Pancreas (tissue), 10 donors: ENCODE results near the gene SLMAP. TPM values are rescaled to one million over a fixed set of nuclear protein-coding genes. Genes with fewer than 3 reads are reported as not detected.
A peak's percentile ranks its signal among the peaks of the same experiment; 100 is the strongest.
"Not testable (repeated sequence)": the region's sequence is repeated elsewhere in the genome, so short reads cannot be mapped to it uniquely, and the experiment has no call there.

ENCODE experiments used
- ATAC-seq, 4 donors: fragments of 200-7000 bp; cut with Tn5 transposase; one replicate each; pipeline versions ENCODE4 v1.8.0 to v1.9.1; 2020; ENCODE audit warnings: mild to moderate bottlenecking in 4 of 4, moderate library complexity in 4 of 4
- DNase-seq, 6 donors: peaks; one replicate each; pipeline ENCODE4 v3.0.0-alpha.2; 2020
- FAIRE-seq: peaks from 2 replicates; lab custom pipeline; 2012; peaks lifted over from hg19 to GRCh38; lab: Jason Lieb, UNC
- H3K27ac ChIP-seq, 4 donors: fragments of 200-600 bp; sonication (generic); 1 replicate in 3 of 4; 2 replicates in 1 of 4; pipeline versions ENCODE4 v1.5.0 to v1.8.0; 2020
- H3K27me3 ChIP-seq, 4 donors: fragments of 200-600 bp; one replicate each; pipeline ENCODE4 v1.8.0; 2021
- H3K36me3 ChIP-seq, 3 donors: fragments of 200-600 bp; sonication (generic) in 1 of 3; one replicate each; pipeline versions ENCODE4 v1.5.0 to v1.8.0; 2020 to 2021
- H3K4me1 ChIP-seq, 3 donors: fragments of 200-600 bp; one replicate each; pipeline ENCODE4 v1.8.0; 2021
- H3K4me3 ChIP-seq, 4 donors: fragments of 200-600 bp; sonication (generic) in 2 of 4; one replicate each; pipeline versions ENCODE4 v1.5.0 to v1.8.0; 2020 to 2021
- H3K9me3 ChIP-seq, 4 donors: fragments of 200-600 bp; one replicate each; pipeline ENCODE4 v1.8.0; 2021
- WGBS, 2 donors: extraction: QIAGEN DNeasy Blood & Tissue Kit; methylation state at CpG; one replicate each; pipeline ENCODE4 v1.1.7; 2013; 5-methylcytosine and 5-hydroxymethylcytosine counted together
- intact Hi-C, 3 donors: fragments of 100-400 bp; cut with DNase I; formaldehyde crosslinking; loops; one replicate each; pipeline versions ENCODE4 v1.11.1 to v1.14.2; 2022
- polyA plus RNA-seq, 2 donors: library from polyadenylated mRNA; stranded (reverse); fragments of 200-250 nt; gene quantifications; one replicate each; pipeline ENCODE4 v1.2.3, GENCODE V29; 2013
- total RNA-seq, 6 donors: library from RNA; stranded (reverse); fragmentation: NEBNext Ultra II Directional in 4 of 6; extraction: Animal tissue kit (Norgen Biotek cat#: 25700) in 4 of 6; gene quantifications; one replicate each; pipeline versions ENCODE4 v1.2.1 to v1.2.4, GENCODE V29; 2021 to 2023
- TF ChIP-seq, protein P1 (sequence below), 4 donors: fragments of 200-600 bp; sonication (generic) in 3 of 4; IDR thresholded peaks; one replicate each; pipeline versions ENCODE4 v1.5.0 to v1.8.0; 2021; ENCODE audit warnings: antibody characterized with exemption in 4 of 4
- donor health status: healthy with polysubstance abuse.
- donor health status: DM: no; HTN: no; CAD: no; lungs with moderate emphysema.
- donor health status: DM: no; HTN: no; CAD: no.
- donor health status: control.
- donor health status: control.
- donor health status: Bipolar disorder and iron deficiency.
- donor health status: DM: yes; HTN: yes; CAD: no.
- donor health status: DM: no; HTN: no; CAD: no.
- donor health status: DM: no; HTN: no; CAD: no.
- donor health status: DM: yes; HTN: yes; CAD: no.

Gene SLMAP
- total and polyA plus RNA-seq, 8 donors, result 9.0 to 39.6 (median 22.7) TPM

DNA sequence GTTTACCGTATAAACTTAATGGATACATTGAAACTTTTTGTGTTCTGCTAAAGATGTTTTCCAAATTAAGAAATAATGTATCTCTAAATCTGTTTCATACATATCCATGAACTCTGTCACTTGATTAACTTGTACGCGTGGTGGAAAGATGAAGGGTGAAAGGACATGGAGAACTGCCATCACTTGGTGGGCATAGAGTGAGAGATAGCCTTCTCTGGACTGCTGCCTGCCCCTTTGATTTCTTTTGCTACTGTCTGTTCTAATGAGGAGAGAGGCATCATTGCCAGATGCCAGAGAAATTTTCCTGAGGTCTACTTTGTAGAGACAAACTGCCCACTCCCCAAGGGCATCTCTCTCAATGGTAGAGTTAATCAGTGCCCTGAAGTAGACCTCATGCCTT, 120.5 kb downstream of the SLMAP start:
- Histone ChIP-seq H3K36me3 (no peaks in the 10 kb centered on the region), H3K27me3 (no peaks in the 10 kb centered on the region), H3K27ac (no peak overlapping the region), H3K4me1 (no peaks in the 10 kb centered on the region), H3K4me3 (no peak overlapping the region), H3K9me3 (no peaks in the 10 kb centered on the region)
- intact Hi-C loops, result no loop called here
- TF ChIP-seq, protein P1, sequence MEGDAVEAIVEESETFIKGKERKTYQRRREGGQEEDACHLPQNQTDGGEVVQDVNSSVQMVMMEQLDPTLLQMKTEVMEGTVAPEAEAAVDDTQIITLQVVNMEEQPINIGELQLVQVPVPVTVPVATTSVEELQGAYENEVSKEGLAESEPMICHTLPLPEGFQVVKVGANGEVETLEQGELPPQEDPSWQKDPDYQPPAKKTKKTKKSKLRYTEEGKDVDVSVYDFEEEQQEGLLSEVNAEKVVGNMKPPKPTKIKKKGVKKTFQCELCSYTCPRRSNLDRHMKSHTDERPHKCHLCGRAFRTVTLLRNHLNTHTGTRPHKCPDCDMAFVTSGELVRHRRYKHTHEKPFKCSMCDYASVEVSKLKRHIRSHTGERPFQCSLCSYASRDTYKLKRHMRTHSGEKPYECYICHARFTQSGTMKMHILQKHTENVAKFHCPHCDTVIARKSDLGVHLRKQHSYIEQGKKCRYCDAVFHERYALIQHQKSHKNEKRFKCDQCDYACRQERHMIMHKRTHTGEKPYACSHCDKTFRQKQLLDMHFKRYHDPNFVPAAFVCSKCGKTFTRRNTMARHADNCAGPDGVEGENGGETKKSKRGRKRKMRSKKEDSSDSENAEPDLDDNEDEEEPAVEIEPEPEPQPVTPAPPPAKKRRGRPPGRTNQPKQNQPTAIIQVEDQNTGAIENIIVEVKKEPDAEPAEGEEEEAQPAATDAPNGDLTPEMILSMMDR (IDR thresholded peaks at IDR 0.05), result no peak
- FAIRE-seq (no peak), ATAC-seq (no peak), DNase-seq (no peak)
- WGBS, 2 donors, result 88 to 90% methylated on average over 3 of the region's 3 CpGs

DNA sequence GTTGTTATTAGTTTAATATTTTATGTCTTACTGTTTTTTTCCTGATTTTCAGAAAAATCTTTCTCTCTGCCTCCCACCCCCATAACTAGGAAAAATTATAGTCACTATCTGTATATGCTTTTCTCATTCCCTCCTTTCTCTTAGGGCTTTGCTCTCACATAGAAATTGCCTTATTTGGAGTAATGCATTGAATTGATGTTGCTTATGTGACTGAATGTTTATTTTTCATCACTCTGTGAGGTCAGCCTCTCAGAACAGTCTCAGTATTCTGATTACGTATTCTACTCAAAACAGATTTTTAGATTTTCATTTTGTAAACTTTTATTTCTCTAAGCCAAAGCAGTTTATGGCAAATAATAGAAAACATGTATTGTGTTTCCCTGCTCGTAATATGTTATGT, 121.0 kb downstream of the SLMAP start:
- no peaks in the 10 kb centered on the region for H3K36me3 ChIP-seq
- no peaks in the 10 kb centered on the region for H3K4me1 ChIP-seq
- no peak overlapping the region for H3K4me3 ChIP-seq
- 97 to 98% methylated on average over 2 of the region's 2 CpGs for WGBS, 2 donors
- TF ChIP-seq, protein P1 (IDR thresholded peaks at IDR 0.05), result no peak
- intact Hi-C loops, result no loop called here
- no peaks in the 10 kb centered on the region for H3K27me3 ChIP-seq
- DNase-seq, result no peak
- no peak overlapping the region for H3K27ac ChIP-seq
- FAIRE-seq, result no peak
- no peak for ATAC-seq
- H3K9me3 ChIP-seq, result no peaks in the 10 kb centered on the region

DNA sequence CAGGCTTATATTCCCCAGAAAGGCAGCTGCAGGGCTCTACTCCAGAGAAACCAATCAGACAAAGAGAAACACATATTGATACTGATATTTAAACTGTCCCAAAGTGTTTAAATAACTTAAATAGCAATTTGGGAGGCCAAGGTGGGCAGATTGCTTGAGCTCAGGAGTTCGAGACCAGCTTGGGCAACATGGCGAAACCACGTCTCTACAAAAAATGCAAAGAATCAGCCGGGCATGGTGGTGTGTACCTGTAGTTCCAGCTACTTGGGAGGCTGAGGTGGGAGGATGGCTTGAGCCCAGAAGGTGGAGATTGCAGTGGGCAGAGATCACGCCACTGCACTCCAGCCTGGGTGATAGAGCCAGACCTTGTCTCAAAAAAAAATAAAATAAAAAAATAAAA, 128.3 kb downstream of the SLMAP start:
- H3K36me3 ChIP-seq, H3K27me3 ChIP-seq, H3K9me3 ChIP-seq, ATAC-seq, intact Hi-C loops, H3K4me3 ChIP-seq, H3K27ac ChIP-seq, H3K4me1 ChIP-seq, DNase-seq, FAIRE-seq: not testable (repeated sequence)
- 97 to 98% methylated on average over 5 of the region's 5 CpGs for WGBS, 2 donors

DNA sequence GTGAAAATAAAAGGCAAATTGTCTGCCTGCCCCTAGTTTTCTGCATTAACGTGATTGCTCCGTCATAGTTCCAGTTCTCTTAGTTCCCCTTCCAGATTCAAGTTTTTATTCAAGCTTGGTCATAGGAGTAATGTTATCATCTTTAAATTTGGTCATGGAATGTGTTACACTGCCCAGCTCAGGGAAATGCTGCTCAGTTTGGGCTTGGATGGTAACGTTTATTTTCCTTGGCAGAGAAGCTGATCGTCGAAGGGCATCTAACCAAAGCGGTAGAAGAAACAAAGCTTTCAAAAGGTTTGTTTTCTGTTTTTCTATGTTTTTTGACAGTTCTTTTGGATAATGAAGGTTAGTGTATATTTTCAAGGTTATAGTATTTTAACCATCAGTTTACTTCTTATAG, 133.7 kb downstream of the SLMAP start:
- TF ChIP-seq, protein P1 (IDR thresholded peaks at IDR 0.05), result no peak

DNA sequence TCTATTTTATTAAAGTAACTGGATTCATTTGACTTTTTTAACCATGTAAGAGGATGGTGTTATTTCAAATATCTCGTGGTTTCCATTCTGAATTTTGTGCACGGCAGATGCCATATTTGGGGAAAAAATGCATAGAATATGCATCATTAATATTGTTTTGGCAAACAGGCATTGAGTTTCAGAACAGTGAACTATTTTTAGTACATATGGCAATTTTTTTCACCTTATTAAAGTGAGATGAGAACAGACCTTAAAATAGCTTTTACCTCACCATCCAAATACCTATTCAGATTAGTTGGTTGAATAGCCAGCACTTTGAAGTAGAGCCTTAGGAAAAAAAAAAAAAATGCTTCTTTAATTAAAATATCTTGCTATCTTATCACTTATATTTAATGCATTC, 134.8 kb downstream of the SLMAP start:
- FAIRE-seq (peak; percentile 96), ATAC-seq (no peak), DNase-seq (no peak)
- TF ChIP-seq, protein P1 (IDR thresholded peaks at IDR 0.05), result no peak
- Histone ChIP-seq H3K4me3 (no peak overlapping the region), H3K9me3 (no peaks in the 10 kb centered on the region), H3K36me3 (no peaks in the 10 kb centered on the region), H3K27me3 (no peaks in the 10 kb centered on the region), H3K4me1 (no peaks in the 10 kb centered on the region), H3K27ac (no peak overlapping the region)
- intact Hi-C loops, result no loop called here
- WGBS, 2 donors, result 71 to 94% methylated on average over 2 of the region's 2 CpGs

More for the DNA sequence above, 133.7 kb downstream of the SLMAP start:
- H3K4me3 ChIP-seq, result no peak overlapping the region
- intact Hi-C loops, result no loop called here
- WGBS, 2 donors, result 89 to 90% methylated on average over 6 of the region's 6 CpGs
- H3K27me3 ChIP-seq, result no peaks in the 10 kb centered on the region
- no peak overlapping the region for H3K27ac ChIP-seq
- ATAC-seq, result no peak
- no peaks in the 10 kb centered on the region for H3K36me3 ChIP-seq
- H3K4me1 ChIP-seq, result no peaks in the 10 kb centered on the region
- no peak for DNase-seq
- no peak for FAIRE-seq
- no peaks in the 10 kb centered on the region for H3K9me3 ChIP-seq
